ENCODE measurements around the gene ARHGAP28. TPM values are rescaled to one million over a fixed set of nuclear protein-coding genes. Genes with fewer than 3 reads are reported as not detected.

ARHGAP28 gene, protein sequence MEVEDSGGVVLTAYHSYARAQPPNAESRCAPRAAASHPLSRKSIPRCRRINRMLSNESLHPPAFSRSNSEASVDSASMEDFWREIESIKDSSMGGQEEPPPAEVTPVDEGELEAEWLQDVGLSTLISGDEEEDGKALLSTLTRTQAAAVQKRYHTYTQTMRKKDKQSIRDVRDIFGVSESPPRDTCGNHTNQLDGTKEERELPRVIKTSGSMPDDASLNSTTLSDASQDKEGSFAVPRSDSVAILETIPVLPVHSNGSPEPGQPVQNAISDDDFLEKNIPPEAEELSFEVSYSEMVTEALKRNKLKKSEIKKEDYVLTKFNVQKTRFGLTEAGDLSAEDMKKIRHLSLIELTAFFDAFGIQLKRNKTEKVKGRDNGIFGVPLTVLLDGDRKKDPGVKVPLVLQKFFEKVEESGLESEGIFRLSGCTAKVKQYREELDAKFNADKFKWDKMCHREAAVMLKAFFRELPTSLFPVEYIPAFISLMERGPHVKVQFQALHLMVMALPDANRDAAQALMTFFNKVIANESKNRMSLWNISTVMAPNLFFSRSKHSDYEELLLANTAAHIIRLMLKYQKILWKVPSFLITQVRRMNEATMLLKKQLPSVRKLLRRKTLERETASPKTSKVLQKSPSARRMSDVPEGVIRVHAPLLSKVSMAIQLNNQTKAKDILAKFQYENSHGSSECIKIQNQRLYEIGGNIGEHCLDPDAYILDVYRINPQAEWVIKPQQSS
- 0.68 TPM for total RNA-seq

DNA sequence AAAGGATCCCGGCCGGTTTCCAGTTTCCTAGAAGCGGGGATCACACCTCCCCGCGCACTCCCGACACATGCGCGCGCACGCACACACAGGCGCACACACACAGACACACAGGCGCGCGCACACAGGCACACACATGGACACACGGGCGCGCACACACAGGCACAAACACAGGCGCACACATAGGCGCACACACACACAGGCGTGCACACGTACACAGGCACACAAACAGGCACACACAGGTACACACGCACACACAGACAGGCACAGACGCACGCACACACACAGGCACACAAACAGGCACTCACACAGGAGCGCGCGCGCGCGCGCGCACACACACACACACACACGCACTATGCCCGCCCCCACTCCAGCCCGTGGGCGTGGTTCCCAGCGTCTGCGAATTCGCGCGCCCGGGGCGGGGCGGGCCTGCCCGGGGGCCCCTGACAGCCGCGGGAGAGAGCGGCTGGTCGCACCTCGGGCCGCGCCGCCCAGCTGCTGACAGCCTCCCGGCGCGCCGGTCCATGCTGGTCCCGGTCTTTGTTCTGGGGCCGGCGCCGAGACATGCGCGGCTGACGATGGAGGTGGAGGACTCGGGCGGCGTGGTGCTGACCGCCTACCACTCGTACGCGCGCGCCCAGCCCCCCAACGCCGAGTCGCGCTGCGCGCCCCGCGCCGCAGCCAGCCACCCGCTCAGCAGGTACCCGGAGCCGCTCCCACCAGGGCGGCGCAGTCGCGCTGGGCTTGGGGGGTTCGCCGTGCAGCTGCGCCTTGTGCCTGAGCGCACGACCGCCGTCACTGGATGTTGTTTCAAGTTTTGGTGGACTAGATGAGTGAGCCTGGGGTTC is at the start of gene ARHGAP28:
TSS of gene ARHGAP28 (plus strand) at position 470 of the 845 bp plus-strand sequence. CDS start at position 576, 106 bp downstream.
- peak; percentile 68 for DNase-seq (ENCODE audit: low spot score)
- ATAC-seq = peak; percentile 94

DNA sequence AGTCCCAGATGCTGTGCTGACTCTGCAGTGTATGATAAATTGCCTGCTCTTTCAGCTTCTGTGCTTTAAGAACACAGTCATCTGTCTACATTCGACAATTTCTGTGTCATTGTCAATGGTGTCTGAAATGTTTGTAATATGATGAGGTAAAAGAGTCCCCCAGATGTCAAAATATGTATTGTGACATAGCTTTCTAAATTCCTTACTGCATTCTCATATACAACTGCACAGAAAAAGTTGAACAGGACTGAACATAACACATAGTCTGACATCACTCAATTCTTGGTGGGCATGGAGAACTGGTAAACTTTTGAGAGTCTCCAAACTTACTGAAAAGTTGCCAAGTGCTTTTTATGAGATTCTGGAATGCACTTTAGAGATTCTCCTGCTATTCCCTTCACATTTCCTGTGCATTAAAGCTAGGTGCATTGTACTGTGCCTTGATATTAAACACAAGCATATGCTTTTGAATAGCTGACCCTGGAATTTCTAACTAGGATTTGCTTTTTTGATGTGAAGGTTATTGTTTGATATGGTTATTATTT is 48.1 kb upstream of the ARHGAP28 start:
- DNase-seq (ENCODE audit: low spot score) (no peak), ATAC-seq (no peak)

DNA sequence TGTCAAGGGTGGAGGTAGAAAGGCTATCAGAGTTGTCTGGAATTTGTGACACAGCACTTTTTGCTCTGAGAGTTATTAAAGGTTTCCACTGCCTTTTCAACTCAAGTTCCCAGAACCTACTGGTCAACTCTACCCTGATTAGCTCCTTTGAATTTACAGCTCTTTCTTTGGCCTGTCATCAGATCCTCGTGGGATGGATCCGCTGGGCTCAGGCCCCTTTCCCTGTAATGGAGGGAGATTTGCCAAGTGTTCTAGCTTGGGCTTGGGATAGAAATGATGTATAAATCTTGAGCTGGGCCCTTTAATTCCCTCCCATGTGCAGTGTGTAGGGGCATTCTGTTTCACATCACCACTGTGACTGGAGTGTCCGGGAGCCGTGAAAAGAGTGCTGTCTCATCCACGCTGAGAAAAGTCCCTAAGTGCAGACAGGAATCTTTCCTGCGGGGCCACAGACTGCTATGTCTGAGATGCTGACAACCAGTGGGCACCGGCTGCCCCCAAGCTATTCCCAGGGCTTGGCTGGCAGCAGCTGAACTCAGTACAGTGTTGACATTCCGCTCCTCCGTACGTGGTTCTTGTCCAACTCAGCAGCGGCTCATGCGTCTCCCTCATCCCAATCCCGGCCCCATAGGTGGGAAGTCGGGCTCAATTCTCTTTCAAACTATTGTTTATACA is 46.9 kb upstream of the ARHGAP28 start:
- no peak for ATAC-seq
- DNase-seq (ENCODE audit: low spot score) = no peak

DNA sequence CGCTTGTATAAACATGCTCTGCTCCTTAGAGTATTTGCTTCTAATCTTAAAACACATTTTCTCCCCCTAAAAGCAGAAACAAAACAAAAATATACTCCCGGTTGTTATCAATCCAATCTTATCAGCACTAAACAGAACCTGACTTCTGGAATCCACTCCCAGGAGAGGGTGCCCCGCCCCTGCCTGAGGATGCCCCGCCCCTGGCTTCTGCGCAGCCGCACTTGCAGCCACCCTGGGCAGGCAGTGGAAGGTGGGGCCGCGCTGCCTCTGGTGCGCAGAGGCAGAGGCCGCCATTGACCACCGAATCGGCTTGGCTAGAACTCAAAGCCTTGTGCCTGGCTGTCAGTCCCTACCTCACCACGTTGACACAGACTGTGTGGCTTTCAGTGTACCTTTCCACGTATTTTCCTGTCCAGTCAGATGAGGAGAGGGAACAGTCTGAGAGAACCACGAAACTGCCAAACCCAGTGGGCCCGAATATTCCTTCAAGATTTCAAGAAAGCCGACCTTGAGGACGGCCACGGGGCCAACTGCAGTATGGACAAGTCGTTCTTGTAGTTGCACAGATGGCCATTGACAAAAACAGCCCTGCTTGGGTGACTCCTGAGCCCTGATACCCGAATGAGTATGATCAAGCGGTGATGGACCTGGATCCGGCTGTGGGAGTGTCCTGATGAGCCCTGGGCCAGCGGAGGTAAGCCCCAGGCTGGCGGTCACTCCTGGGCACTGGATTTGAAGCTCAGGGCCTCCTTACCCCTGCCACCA is 46.2 kb upstream of the ARHGAP28 start:
- no peak for DNase-seq (ENCODE audit: low spot score)

DNA sequence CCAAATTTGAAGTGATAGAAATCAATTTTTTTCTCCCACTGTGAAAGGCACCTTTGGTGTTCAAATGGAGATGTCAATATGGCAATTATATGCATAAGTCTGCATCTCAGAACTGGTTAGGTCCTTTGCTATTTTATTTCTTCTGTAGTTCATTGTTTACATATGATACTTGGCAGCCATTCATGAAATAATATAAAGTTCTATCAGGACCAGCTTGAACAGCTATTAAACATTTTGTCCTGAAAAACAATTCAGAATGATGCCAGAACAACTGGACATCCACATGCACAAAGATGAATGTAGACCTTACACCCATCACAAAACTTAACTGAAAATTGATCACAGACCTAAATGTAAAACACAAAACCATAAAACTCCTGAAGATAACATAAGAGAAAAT is 41.8 kb upstream of the ARHGAP28 start:
- DNase-seq (ENCODE audit: low spot score) = no peak
- ATAC-seq = no peak

More for the DNA sequence above, 46.2 kb upstream of the ARHGAP28 start:
- ATAC-seq = no peak

DNA sequence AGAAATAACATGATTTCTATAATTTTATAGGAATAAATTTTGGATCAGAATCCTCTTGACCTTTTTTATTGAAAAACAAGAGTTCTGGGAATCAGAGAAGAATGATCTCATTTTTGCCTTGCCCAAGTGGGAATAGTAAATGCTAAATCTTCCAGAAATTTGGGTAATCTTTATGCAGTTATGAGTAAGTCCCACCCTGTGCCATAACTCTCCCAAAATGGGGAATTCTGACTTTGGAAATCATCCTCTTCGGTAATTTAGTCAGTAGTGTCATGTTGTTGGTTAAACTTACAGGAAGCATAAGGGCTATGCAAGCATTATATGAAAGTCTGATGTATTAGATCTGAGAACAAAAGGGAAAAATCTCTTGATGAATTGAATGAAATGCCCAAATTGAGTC is 20.6 kb upstream of the ARHGAP28 start:
- ATAC-seq = no peak

DNA sequence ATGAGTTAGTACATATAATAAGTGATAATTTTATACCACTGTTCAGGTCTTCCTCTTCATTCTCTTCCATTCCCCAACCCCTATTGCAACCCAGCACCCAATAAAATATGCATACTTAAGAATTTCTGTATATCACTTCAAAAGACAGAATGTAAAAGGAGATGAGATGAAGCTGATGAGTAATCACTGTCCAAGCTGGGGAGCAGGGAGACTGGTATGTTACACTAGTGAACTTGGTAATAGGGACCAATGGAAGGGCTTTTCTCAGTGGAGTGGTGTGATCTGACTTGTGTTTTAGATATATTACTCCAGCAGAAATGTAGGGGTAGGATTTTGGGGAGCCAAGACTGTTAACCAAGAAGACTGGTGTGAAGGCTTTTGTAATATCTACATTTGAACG is 18.0 kb upstream of the ARHGAP28 start:
- DNase-seq (ENCODE audit: low spot score) = no peak
- no peak for ATAC-seq

More for the DNA sequence above, 20.6 kb upstream of the ARHGAP28 start:
- no peak for DNase-seq (ENCODE audit: low spot score)

DNA sequence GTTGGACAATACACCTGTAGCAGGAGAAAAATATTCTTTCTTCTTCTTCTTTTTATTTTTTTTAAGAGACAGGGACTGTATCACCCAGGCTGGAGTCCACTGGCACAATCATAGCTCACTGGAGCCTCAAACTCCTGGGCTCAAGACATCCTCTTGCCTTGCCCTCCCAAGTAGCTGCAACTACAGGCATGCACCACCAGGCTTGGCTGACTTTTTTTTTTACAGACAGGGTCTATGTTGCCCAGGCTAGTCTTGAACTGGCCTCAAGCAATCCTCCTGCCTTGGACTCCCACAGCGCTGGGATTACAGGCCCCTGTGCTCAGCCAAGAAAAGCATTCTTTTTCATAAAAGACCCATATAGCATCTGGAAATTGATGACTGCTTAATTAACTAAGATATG is 17.1 kb upstream of the ARHGAP28 start:
- DNase-seq (ENCODE audit: low spot score) (no peak), ATAC-seq (no peak)

DNA sequence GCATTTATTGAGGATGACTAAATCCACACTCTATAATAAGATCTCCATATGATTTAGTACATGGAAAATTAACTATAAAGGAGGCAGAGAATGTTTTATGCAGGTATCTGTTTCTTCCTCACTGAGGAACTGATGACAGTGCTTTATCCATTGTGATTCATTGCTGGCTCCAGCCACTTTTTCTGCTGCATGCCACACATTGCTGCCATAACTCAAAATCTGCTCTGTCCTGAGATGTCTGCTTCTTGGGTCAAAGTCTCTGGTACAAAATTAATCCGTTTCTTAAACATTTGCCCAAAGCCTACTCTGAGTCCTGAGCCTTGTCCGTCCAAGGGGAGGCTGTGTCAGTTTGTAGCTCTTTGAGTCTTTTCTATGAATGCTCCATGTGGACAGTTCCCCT is 15.5 kb upstream of the ARHGAP28 start:
- no peak for DNase-seq (ENCODE audit: low spot score)
- no peak for ATAC-seq

DNA sequence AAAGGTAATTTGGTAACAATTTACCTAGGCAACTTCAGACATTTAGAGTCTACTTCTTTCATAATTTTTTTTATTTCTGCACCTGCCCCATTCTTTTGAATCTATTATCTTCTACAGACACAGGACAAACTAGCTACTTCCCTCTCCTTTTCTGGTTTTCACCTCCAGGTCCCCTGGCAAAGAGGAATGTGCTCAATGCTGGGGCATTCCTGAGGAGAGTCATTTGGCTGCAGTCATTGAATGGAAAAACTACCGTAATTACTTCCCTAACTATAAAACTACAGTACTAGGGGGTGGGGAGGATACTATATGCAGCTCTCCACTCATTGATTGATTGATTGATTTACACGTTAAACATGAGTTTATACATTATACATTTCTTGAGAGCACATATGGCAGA is 11.2 kb upstream of the ARHGAP28 start:
- ATAC-seq = no peak

DNA sequence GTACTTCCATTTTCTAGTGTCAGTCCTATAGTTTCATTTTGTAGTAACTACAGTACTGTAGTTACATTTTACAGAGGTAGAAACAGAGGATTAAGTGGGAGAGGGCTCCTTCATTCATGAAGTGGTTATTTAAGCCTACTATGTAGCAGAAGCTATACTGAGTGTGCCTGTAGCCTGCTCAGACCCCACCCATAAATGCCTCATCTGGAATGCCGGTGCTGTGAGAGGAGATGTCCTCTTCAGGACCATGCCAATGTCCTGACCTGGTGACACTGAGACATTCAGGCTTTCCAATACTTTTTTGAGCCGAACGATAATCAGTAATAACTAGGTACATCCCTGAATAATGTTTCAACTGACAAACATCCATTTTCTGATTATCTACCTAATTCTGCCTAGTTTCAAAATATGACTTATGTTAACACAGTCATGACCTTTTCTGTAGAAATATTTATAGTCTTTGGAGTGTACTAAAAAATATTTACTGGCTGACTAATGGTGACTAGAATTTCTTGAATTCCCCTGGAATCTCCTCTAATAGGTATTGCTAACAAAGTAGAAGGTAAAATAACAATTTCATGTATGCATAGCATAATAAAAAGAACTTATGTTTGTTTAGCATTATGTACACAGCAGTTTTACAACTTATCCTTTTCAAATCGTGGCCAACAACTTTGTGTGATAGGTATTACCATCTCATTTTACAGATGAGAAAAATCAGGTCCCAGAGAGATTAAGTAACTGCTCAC is 10.2 kb upstream of the ARHGAP28 start:
- ATAC-seq = no peak
- no peak for DNase-seq (ENCODE audit: low spot score)

More for the DNA sequence above, 11.2 kb upstream of the ARHGAP28 start:
- DNase-seq (ENCODE audit: low spot score) = no peak

DNA sequence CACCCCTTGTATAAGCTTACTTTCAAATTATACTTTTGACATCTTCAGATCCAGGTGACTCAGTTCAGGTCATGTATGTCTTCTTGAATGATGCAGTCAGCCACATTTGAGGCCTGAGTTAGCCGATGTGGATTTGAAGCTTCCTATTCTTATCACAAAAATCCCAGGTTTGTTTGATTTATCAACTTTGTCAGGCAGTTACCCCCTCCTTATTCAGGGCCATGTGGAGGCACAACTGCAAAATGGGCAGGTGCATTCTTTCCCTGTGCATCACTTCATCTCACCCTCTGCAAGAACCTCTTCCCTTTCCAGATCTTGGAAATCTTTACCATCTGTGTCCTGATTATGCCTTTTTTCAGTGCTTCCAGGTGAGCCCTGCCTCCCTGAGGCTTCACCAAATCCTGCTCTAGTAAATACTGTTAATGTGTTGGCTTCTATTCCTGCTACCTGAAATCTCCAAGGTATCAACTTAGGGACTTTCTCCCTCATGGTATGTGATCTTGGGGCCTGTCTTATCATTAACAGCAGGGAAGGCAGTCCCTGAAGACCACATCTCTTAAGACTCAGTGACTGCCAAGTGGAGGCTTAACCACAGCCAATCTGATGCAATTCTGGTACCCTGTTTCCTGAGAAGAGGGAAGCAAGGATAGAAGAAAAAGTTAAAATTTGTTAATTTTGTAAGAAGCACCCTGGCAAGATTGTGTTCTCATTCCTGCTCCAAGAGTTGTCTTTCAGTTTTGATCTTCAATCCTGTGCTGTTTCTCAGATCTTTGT is 9.4 kb upstream of the ARHGAP28 start:
- ATAC-seq = no peak

DNA sequence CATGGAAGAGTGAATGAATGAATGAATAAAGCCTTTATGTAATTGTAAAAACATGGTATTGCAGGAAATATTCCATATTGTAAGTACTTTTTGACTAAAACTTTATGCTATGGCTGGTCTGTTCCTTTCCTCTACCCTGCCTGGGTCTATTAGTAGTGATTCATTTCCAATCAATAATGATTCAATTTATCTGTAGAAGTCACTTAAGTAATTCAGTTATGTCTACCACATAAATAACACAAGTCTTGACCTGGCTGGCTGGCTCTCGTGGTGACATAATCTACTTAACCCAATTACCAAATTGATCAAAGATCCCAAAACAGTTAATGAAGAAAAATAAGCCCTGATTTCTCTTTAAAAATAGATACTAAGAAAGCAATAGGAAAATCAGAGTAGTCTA is 7.8 kb upstream of the ARHGAP28 start:
- DNase-seq (ENCODE audit: low spot score) (no peak), ATAC-seq (no peak)

More for the DNA sequence above, 9.4 kb upstream of the ARHGAP28 start:
- DNase-seq (ENCODE audit: low spot score) = no peak

DNA sequence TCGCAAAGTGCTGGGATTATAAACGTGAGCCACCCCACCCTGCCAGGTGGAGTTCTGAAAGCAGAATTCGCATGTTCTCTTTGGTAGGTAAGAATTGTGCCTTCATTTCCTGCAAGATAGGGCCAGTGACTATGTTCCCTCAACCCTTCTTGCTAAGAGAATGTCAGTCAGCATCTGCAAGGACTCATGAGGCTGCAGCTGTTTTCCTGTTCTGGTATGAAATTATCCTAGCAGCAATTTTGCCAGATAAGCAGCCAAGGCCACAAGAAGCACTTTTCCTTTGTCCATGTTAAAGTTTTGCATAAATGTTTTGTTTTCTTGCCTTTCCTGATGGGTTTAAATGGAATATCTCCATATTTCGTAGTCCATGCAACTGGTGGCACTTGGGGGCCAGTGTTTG is 6.8 kb upstream of the ARHGAP28 start:
- no peak for ATAC-seq
- no peak for DNase-seq (ENCODE audit: low spot score)

DNA sequence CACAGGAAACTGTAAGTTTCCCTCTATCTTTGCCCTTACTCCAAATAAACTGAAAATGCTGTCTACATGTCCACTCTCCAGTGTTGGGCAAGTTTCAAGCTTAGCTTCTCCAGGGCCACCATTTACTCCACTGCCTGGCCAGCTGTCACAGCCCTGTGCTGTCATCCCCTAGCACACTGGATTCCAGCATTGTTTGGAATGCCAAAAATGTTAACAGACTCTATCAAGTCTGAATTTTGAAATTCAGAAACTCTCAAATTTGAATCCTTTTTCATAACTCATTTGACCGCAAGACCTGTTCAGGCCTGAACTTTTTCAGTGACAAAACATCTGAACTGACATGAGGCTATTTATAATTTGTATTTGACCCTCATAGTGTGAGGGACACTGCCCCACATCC is 5.2 kb upstream of the ARHGAP28 start:
- DNase-seq (ENCODE audit: low spot score) (no peak), ATAC-seq (no peak)

DNA sequence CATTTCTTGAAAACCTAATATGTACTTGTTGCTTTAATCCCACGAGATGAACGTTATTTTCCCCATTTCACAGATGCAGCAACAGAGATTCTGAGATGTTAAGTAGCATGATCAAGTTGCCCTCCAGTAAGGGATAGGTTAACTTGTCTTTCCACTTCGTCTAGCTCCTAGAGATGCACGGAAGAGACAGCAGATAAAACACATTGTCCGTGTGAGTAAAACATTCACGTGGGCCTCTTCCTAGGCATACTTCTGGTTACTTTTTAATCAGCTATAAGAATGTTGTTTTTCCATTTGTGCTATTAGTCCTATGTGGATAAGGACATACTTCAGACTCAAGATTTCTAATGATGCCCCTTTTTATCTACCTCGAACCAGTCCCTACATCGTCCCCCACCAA is 1.2 kb upstream of the ARHGAP28 start:
- ATAC-seq = no peak
- no peak for DNase-seq (ENCODE audit: low spot score)

DNA sequence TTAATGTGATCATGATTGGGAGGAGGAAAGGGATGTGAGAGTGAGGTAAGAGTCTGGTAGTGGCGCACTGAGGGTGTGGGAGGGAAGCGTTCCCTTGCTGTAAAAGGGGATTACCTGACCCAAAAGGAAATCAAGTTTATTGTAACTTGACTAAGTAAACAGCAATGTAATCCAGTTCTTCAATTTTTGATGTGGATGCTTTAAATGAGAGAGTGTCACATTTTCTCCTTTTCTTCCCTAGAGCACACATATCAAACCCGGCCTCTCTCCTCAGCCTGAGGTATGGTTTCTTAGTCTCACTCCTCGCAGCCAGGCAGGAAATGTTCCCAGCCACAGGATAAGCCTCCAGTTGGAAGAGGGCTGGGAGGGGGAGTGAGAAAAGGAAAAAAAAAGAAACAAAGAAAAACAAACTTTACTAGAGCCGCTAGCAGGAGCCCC is 688 bp upstream of the ARHGAP28 start:
- DNase-seq (ENCODE audit: low spot score) (no peak), ATAC-seq (no peak)
